IMR-90 (cell line): Measurements from ENCODE around the gene UBAP2L.

Experiments used
- BHLHE40 ChIP-seq: fragments of 150-350 bp; IDR thresholded peaks from 2 replicates; pipeline ENCODE4 v1.6.1; 2016; ENCODE audit warnings: mild to moderate bottlenecking, low read depth, low read length
- CEBPB ChIP-seq: IDR thresholded peaks from 2 replicates; pipeline ENCODE4 v1.6.1; 2012; ENCODE audit warnings: low read depth, low read length, improper control_type of control experiment
- CHD1 ChIP-seq: IDR thresholded peaks from 2 replicates; pipeline ENCODE4 v1.6.1; 2012; ENCODE audit warnings: low read depth, low read length, improper control_type of control experiment
- FOS ChIP-seq: fragments of 150-350 bp; IDR thresholded peaks from 2 replicates; pipeline ENCODE4 v1.6.1; 2016; ENCODE audit warnings: low read depth, low read length
- MAFK ChIP-seq: IDR thresholded peaks from 2 replicates; pipeline ENCODE4 v1.6.1; 2012; ENCODE audit warnings: low read depth, low read length, improper control_type of control experiment
- MAZ ChIP-seq: IDR thresholded peaks from 2 replicates; pipeline ENCODE4 v1.6.1; 2012; ENCODE audit warnings: low read depth, mild to moderate bottlenecking, low read length, improper control_type of control experiment, moderate library complexity, borderline replicate concordance
- MXI1 ChIP-seq: IDR thresholded peaks from 2 replicates; pipeline ENCODE4 v1.6.1; 2012; ENCODE audit warnings: low read depth, mild to moderate bottlenecking, low read length, moderate library complexity, borderline replicate concordance
- POLR2A ChIP-seq: IDR thresholded peaks from 2 replicates; pipeline ENCODE4 v1.6.1; 2012; ENCODE audit warnings: mild to moderate bottlenecking, low read depth, low read length
- RAD21 ChIP-seq: IDR thresholded peaks from 2 replicates; pipeline ENCODE4 v1.6.1; 2012; ENCODE audit warnings: low read length, improper control_type of control experiment
- RCOR1 ChIP-seq: IDR thresholded peaks from 2 replicates; pipeline ENCODE4 v1.6.1; 2012; ENCODE audit warnings: mild to moderate bottlenecking, low read length, improper control_type of control experiment; ENCODE audit not compliant: insufficient replicate concordance
- TF ChIP-seq, protein P1 (sequence below): conservative IDR thresholded peaks from 2 replicates; pipeline ENCODE4 v1.5.1; 2012; ENCODE audit warnings: mild to moderate bottlenecking, low read depth, low read length, improper control_type of control experiment
- TF ChIP-seq, protein P2 (sequence below): fragments of 150-350 bp; IDR thresholded peaks from 2 replicates; pipeline ENCODE4 v1.6.1; 2017; ENCODE audit warnings: mild to moderate bottlenecking, antibody characterized with exemption, low read length, low read depth
- TF ChIP-seq, protein P3 (sequence below): fragments of 150-350 bp; IDR thresholded peaks from 2 replicates; pipeline ENCODE4 v1.6.1; 2016; ENCODE audit warnings: low read depth, mild to moderate bottlenecking, low read length, moderate library complexity, borderline replicate concordance

DNA sequence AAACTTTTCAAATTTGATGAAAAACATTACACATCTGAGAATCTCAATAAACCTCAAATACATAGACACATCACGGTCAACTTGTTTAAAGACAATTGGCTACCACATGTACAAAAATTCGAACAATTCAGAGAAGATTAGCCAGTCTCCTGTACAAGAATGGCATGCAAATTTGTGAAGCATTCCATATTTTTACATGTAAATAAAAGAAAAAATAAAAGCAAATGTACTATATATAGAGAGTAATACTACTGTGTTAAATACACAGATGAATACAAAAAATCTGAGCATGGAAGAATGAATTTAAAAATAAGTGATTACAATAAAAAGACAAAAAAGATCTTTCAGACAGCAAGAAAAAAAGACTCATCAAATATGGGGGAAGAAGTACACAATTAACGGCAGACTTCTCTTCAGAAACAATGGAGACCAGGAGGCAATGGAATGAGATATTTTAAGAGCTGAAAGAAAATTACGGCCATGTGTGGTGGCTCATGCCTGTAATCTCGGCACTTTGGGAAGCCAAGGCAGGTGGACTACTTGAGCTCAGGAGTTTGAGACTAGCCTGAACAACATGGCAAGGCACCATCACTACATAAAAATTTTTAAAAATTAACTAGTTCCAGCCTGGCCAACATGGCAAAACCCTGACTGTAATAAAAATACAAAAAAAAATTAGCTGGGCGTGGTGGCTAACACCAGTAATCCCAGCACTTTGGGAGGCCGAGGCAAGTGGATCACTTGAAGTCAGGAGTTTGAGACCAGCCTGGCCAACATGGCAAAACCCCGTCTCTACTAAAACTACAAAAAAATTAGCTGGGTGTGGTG lies 74.9 kb downstream of the UBAP2L start:
- TF ChIP-seq, protein P1, sequence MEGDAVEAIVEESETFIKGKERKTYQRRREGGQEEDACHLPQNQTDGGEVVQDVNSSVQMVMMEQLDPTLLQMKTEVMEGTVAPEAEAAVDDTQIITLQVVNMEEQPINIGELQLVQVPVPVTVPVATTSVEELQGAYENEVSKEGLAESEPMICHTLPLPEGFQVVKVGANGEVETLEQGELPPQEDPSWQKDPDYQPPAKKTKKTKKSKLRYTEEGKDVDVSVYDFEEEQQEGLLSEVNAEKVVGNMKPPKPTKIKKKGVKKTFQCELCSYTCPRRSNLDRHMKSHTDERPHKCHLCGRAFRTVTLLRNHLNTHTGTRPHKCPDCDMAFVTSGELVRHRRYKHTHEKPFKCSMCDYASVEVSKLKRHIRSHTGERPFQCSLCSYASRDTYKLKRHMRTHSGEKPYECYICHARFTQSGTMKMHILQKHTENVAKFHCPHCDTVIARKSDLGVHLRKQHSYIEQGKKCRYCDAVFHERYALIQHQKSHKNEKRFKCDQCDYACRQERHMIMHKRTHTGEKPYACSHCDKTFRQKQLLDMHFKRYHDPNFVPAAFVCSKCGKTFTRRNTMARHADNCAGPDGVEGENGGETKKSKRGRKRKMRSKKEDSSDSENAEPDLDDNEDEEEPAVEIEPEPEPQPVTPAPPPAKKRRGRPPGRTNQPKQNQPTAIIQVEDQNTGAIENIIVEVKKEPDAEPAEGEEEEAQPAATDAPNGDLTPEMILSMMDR = no peak
- TF ChIP-seq, protein P2, sequence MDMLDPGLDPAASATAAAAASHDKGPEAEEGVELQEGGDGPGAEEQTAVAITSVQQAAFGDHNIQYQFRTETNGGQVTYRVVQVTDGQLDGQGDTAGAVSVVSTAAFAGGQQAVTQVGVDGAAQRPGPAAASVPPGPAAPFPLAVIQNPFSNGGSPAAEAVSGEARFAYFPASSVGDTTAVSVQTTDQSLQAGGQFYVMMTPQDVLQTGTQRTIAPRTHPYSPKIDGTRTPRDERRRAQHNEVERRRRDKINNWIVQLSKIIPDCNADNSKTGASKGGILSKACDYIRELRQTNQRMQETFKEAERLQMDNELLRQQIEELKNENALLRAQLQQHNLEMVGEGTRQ = no peak
- TF ChIP-seq MXI1 (no peak), RAD21 (no peak), POLR2A (no peak), BHLHE40 (no peak), RCOR1 (no peak), CHD1 (no peak), FOS (no peak), MAZ (no peak), CEBPB (no peak), MAFK (no peak)
- TF ChIP-seq, protein P3, sequence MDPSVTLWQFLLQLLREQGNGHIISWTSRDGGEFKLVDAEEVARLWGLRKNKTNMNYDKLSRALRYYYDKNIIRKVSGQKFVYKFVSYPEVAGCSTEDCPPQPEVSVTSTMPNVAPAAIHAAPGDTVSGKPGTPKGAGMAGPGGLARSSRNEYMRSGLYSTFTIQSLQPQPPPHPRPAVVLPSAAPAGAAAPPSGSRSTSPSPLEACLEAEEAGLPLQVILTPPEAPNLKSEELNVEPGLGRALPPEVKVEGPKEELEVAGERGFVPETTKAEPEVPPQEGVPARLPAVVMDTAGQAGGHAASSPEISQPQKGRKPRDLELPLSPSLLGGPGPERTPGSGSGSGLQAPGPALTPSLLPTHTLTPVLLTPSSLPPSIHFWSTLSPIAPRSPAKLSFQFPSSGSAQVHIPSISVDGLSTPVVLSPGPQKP = no peak
